HG03521 (cell line): Measurements from ENCODE around the gene XKR7.

Source experiments
- ATAC-seq: cut with Tn5 transposase; IDR thresholded peaks from one replicate; pipeline ENCODE4 v1.9.1; 2021; ENCODE audit warnings: mild to moderate bottlenecking, moderate library complexity; ENCODE audit not compliant: unreplicated experiment

XKR7 gene

GRCh38 chr20:31977080-31977479 lies 9.1 kb downstream of the XKR7 start:
- ATAC-seq: no peak

- ATAC-seq: no peak
Observed at GRCh38 chr20:31979713-31980426, 11.9 kb downstream of the XKR7 start.

- ATAC-seq: no peak
Observed at GRCh38 chr20:31981784-31982183, 13.8 kb downstream of the XKR7 start.

- no peak for ATAC-seq
Observed at GRCh38 chr20:31984981-31985471, 17.1 kb downstream of the XKR7 start.

GRCh38 chr20:31987744-31988143 lies 19.8 kb downstream of the XKR7 start:
- ATAC-seq: no peak

- ATAC-seq: no peak
Observed at GRCh38 chr20:31988430-31989015, 20.6 kb downstream of the XKR7 start.

GRCh38 chr20:31989030-31989645 lies 21.2 kb downstream of the XKR7 start:
- ATAC-seq: no peak

GRCh38 chr20:31990641-31991338 lies 22.8 kb downstream of the XKR7 start:
- no peak for ATAC-seq

GRCh38 chr20:31991339-31991705 lies 23.4 kb downstream of the XKR7 start:
- ATAC-seq: no peak

GRCh38 chr20:31992086-31992485 lies 24.1 kb downstream of the XKR7 start:
- ATAC-seq: no peak

- ATAC-seq: no peak
Observed at GRCh38 chr20:31996996-31997395, 29.0 kb downstream of the XKR7 start.

GRCh38 chr20:31998246-31998645 lies 30.3 kb downstream of the XKR7 start:
- ATAC-seq: no peak

- ATAC-seq: no peak
Observed at GRCh38 chr20:32003325-32003724, 35.4 kb downstream of the XKR7 start.

- no peak for ATAC-seq
Observed at GRCh38 chr20:32004963-32005362, 37.0 kb downstream of the XKR7 start.

- no peak for ATAC-seq
Observed at GRCh38 chr20:32006053-32006452, 38.1 kb downstream of the XKR7 start.

GRCh38 chr20:32006841-32007786 lies 39.2 kb downstream of the XKR7 start:
- no peak for ATAC-seq

GRCh38 chr20:32007787-32008616 lies 40.1 kb downstream of the XKR7 start:
- no peak for ATAC-seq

- no peak for ATAC-seq
Observed at GRCh38 chr20:32009564-32009963, 41.6 kb downstream of the XKR7 start.

GRCh38 chr20:32010101-32010500 lies 42.1 kb downstream of the XKR7 start, which contains the start of gene CCM2L:
Gene CCM2L, plus strand, starts transcription at chr20:32010438. Its CDS starts 17 bp downstream, at chr20:32010455.
- ATAC-seq: no peak
